Central memory CD4-positive, alpha-beta T cell (primary cell): ENCODE measurements around the gene EML4.

Source experiments
- DNase-seq: peaks from one replicate; pipeline ENCODE4 v3.0.0; 2022

EML4 gene

DNA sequence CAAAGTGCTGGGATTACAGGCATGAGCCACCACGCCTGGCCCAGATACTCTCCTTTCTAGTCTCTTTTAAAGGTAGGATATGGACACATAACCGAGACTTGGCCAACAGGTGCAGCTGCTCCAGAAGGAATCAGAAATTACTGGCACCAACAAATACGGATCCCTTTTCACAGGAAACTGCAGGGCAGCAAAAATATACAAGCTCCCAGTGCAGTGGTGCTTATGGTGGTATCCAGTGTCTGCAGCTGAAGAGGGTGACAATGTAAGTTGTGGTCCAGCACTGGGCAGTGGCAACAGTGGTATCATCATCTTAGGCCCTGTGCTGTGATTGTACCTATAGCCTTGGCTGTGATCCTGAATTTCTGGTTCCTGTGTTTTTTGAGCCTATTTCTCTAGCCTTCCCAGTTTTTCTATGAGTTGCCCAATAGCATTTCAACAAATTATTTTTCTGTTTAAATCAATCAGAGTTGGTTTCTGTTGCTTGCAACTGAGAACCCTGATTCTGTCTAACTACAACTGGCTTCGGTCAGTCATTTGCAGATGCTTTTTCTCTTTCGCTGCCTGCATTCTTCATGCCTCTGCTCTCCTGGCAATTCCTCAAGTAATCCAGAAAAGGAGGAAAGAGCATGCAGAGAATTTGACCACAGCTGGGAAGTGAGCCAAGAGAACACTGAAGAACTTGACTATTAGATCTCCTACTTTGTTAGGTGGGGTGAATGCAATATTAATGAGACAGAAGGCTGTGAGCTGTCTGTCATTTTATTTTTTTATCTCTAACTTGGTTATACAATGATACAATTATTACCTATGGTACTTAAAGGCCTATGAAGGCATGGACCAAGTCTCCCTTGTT, 30.8 kb upstream of the EML4 start:
- DNase-seq, result no peak

DNA sequence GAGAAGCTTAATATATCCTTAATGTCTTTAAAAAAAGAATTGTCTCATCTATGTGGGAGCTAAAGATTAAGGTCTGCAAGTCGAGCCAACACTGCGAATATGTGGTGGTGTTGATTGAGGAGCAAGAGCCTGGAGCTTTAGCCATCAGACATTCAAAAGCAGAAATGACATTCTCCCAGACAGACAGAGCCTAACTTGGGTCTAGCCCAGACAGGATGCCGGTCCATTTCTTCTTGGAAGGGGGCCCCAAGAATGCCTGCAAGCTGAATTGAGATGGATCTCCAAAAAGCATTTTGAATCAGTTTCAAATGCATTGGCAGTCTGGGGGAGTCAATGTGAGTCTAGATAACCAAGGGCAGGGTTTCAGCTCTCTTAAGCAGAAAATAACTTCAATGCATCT, 30.1 kb upstream of the EML4 start:
- no peak for DNase-seq

DNA sequence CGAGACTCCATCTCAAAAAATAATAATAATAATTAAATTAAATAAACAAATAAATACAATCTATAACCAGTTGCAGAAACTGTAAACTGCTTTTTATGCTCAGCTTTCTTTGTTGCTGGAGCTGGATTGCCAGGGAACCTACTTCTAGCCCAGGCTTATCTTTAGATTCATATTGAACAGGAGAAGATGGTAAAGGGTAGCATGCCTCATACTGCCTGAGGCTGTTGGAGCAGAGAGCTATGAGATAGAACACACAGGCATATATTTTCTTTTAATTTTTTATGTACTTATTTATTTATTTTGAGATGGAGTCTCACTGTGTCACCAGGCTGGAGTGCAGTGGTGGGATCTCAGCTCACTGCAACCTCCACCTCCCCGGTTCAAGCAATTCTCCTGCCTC, 28.7 kb upstream of the EML4 start:
- DNase-seq, result no peak

DNA sequence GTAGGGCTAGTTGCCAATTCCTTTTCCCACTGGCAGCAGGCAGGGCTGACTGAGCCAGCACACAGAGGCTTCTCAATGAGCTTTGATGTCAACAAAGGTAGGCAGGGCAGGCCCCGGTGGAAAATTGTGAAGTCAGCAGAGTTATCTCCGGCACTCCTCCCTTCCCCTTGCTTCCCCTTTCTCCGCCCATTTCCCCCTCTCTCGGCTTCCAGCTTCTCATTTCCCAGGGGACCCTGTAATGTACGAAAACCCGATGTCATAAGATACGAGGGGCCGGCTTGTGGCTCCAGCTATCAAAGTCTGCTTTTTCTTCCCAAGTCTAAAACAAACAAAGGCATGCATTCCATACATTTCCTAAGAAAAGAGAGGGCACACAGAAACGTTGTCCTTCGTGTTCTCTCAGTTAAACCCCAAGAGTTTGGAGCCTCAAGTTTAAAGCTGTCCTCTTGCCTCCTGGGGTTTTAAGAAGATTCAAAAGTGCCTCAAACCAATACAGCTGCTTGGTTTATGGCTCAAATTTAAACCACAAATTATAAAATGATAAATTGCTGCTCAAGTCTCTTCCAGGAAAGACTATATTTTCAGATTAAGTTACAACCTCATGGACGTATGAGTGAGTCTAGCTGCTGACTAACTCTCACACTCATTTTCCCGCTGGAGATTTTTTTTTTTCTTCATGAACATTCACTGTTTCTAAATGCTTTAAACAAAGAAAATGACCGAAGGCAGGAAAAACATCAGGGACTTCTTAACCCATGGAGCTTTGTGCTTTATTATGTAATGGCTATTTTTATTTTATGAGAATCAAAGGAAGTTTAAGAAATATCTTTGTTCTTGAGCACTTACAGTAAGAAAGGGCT, 27.2 kb upstream of the EML4 start:
- peak; percentile 24 for DNase-seq

DNA sequence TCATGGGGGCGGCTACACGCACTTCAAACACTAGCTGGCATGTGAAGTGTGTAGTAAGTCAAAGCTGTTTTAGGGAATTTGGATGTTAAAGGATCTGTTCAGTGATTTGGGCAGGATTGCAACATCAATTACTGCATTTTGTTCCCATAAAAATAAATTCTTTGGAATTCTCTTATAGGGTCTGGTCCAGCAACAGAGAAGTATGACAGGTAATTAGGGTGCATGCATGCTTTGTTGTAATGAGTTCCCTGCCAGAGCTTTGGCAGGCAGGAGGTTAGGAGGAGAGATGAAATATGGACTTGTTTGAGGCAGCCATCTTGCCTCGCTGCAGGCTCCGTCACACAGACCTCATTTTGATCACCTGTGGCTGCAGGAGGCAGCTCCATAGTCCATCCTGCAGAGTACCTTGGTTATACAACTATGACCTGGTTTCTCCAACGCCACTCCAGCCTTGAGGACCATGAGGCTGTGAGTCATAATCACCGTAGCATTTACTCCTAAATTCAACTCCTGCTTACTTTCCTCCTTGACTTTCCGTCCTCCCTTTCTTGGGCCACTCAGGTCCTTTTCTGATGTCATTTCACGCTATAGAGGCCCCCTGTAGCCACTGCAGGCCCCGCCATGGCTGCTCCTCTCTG, 26.5 kb upstream of the EML4 start:
- DNase-seq, result no peak

DNA sequence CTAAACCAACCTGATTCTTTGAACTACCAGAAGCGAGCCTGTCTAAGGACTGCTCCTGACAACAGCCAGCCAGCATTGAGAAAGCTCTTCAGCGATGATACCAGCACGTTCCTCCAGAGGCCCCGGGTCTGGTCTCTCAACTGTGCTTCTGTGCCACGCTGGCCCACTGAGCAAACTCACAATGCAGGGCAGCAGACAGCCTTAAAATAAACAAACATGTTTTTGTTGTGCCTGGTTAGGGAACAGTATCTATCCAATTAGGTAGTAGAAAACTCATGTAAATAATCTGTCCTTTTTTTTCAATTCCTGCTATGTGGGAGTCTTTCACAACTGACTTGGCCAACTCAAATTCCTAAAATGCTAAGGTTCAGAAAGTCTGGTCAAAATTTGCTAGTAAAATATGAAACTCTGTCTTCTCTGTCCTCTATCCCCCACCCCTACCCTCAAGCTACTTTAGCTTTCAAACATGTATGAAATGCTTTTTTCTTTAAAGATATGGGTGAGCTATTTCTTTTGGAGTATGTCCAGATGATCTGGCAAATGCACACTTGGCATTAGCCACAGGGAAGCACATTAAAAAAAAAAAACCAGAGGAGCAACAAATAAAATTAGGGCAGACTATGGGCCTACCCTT, 21.4 kb upstream of the EML4 start:
- DNase-seq, result no peak

DNA sequence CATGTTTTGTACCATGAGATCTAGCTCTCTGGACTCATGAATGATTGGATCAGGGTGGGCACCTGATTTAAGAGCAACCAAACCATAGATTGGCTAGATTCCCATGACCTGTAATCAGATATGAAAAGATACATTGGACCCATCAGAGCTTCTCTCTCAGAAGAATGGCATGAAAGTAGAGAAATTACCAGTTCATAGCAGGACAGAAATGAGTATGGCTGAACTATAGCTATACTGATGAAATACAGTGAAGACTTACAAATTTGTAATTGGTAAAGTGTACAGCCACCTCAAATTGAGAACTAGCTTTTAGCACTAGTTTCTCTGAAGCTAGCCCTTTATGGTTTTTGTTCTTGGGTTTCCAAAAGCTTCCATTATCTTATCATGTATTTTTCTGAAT, 19.0 kb upstream of the EML4 start:
- no peak for DNase-seq

DNA sequence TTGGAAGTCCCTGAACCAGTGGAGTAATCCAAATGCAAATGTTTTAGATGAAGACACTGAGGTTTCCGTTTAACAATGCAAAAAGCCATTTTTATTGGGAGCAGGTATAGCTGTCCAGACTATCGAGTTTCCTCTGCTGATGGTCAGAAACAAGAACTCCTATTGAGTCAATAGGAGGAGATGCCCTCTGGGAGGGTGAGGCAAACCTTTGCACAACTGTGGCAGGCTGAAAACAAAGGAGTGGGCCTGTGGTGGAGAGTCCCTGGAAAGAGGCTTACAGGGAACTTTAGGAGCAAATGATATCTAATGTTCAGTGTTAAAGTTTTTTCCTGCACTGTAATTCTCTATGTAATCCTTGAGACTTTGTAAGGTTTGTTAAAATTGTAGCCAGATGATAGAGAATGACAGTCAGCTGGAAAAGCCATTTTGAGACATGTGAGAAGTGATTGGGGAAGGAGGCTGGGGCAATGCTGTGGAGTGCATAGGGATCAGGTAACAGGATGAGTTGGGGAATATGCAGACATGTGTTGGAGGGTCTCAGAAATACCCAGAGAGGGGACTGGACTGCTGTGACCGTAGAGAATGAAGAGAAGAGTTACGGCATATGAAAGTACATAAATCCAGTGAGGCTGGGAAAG, 15.1 kb upstream of the EML4 start:
- DNase-seq, result no peak

DNA sequence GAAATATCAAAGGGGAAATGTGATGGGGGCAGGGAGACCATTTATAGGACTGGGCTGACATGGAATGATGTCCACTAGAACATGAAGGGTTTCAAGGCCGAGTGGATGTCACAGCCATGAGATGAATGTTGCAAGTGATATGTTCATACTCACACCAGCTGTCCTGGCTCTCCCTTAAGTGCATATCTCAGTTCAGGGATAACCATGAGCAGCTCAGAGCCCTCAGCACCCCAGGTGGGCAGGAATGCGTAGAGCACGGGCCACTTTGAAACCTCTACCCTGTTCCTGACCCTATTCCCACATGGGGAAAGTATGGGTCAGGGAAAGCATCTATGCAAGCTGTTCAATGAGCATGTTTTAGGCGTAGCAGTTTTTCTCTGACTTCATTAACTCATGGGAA, 12.4 kb upstream of the EML4 start:
- no peak for DNase-seq

DNA sequence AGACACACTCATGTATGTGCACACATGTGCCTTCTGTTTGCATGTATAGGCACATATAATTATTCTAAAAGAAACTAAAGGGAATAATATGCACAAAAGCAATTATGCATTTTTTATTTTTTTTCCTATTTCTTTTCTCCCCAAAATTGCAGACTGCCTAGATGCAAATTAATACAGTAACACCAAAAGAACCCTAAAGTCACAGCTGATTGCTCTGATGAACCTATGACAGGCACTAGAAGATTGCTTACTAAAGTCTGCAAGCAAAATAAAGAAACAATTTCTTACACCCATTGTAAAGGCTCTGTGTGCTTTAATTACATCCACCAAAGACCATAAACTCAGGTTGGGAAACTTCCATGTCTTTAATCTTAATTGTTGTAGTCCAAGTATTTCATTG, 7.7 kb upstream of the EML4 start:
- DNase-seq, result no peak

DNA sequence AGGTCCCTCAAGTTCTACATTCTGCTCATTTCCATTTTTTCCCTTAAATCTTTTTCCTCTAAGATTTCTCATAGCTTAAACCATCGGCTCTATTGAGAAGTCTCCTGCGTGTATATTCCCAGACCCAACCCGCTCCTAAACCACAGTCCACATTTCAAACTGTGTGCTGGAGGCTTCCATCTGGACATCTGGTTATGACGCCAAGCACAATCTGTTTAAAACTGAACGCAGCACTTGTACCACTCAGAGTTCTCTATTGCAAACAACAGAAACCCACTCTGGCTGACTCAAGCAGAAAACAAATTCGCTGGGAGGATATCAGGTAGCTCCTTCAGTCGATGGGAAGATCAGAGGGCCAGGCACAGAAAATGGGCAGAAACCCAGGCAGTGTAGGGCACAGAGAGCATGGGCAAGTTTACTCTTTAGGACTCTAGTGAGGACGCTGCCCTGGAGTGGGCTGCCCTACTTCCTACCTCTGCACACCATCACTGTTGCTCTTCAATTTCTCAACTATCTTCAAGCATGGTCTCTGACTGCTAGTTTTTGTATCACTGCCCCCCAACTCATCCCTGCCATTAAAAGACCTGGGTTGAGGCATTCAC, 5.6 kb upstream of the EML4 start:
- no peak for DNase-seq

DNA sequence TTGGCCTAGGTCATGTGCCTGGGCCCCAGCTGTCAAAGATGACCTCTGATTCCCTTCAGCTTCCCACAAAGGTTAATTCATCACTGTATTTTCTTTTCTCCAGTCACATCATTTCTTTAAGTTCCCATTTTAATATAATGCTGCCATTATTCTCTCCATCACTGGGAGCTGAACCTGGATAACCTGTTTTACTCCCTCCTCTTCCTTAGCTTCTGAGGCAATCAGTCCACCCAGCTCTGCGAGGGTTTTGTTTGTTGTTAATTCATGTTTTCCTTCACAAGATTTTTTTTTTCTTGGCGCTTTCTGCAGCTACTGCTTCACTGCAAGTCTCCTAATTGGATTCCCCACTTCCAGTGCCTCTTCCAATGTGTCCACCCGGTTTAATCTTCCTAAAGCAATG, 5.1 kb upstream of the EML4 start:
- no peak for DNase-seq

DNA sequence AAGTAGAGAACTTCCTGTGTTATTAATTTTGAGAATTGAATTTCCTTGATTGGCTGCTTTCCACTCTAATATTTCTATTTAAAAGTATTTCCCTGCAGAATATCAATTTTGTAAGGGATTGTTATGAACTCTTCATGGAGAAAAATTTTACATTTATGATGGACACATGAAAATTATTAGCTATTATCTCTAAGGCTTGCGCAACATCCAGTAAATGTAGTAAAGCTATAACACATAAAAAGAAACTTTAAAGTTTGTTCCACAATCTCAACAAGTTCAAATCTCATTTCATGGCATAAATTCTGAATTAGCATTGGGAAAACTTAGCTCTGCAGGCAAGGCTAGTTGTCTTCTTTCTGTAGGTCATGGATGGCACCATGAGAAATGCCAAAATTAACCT, 4.2 kb upstream of the EML4 start:
- no peak for DNase-seq

DNA sequence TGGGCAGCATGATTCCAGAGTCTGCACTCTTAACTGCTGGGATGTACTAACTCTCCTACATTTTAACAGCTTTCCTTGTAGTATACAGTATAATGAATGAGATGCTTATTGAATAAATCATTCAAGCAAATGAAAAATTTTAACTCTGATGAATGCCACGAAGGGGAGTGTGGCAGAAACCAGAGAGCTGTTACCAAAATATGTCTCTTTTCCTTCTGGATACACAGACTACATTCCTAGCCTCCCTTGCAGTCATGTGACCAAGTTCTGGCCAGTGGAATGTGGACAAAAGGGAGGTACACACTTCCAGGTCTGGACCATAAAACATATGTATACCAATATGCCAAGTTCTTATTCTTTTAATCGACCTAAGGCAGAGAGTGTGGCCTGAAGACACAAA, 1.7 kb upstream of the EML4 start:
- no peak for DNase-seq

DNA sequence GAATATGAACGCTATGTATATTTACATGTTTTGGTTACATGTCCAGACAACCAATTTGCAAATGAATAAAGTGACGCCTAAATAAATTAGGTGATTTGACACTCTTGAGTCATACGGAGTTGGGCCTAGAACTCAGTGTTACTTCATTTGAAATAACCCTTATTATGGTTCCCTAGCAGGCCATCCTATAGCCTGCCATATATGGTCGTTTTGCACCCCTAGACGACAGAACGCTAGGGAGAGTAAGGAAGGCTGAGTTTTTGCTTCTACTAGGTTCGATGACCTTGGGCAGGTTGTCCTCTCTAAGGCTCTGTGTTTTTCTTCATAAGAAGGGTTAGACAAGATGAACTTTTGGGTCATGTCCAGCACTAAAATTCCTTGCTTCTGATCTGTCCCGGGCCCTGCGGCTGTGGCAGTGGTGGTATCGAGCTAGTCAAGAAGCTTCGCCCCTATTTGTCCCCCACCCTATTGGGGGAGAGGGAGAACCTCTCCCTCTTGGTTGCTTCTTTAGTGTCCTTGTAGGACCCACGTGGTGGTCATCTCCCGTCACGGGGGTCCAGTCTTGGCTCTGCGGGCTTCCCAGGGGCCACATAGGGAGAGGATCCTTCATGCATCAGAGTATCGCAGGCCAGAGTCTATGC, 574 bp upstream of the EML4 start:
- no peak for DNase-seq

DNA sequence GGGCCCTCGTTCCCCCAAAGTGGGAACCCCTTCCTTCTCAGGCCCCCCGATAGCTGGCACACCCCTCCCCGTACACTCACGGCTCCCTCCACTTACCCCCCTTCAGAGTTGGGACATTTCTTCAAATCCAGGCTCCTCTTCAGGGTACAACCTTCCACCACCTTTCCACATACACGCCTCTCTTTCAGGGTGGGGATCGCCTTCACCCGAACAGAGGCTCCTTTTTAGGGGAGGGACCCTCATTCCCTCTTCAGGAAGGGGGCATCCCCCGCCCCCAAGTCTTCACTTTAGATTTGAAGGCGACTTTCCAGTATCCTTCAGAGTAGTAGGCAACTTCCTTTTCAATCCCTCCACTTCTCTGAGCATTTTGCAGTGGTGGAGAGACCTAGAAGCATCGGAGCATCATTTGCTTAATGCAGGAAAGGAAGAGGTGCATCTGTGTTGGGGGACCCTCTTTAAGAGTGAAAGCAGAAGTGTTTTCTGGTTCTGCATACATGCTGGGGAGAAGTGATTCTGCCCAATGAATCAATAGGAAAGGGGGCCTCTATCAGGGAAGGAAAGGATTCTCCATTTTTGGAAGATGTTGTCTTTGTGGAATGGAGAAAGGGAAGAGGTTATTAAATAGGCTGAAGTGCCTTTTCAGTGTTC, 845 bp downstream of the EML4 start:
- peak; percentile 23 for DNase-seq

DNA sequence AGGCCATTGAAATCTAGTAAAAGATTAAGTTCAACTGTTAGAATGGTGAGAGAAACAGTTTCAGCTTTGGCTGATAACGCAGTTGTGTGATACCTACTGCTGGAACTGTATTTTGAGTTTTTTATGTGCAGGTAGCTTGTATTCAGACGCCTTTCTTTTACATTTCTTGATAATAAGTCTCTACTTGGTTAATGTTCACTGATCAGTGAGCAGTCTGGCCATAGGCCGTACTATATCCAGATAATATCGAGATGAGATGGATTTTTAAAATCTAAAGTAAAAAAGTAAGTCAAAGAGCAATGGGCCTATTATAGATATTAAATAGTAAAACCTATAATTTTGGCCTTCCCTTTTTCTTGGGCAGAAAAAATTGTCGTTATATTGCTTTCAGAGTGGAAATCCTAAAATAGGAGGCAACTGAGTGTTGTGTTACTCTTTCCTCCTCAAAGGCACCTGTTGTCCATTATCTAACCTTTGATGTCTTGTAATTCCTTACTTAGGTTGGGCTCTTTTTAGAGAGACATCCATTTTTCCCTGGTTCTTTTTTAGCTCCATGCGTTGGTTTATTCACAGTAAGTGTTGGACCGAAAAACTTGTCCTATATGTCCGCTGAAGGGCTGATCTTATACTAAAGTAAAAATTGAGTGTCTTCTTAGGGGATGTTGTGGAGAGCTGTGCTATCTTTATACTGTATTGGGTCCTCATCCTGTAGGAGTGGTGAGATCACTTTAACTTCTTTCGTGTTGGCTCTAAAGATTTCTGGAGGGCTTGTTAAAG, 1.7 kb downstream of the EML4 start:
- DNase-seq, result no peak

DNA sequence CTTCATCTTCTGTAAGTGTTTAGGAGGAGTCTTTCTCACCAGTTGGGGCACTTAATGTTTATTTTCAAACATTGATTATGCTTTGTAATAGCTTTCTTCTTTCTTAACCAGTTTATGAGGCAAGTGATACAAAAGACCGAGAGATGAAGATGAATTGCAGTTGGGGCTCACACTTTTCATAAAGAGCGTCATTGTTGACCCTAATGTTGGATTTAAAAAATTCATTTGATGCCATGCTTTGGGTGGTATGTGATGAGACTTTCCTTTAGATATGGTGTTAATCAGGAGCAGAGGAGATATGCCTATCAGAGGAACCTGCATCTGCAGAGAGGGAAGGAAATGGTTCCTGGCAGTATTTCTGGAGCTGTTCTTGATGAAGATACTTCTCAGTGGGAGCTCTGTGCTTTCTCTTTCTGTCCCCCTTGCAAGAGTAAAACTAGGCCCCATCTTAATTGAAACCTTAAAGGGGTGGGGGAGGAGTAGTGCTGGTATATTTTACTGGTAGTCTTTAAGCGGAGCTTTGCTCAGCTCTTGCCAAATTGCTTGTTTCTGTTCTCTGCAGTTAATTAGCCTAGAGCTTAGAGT, 2.3 kb downstream of the EML4 start:
- peak; percentile 30 for DNase-seq

DNA sequence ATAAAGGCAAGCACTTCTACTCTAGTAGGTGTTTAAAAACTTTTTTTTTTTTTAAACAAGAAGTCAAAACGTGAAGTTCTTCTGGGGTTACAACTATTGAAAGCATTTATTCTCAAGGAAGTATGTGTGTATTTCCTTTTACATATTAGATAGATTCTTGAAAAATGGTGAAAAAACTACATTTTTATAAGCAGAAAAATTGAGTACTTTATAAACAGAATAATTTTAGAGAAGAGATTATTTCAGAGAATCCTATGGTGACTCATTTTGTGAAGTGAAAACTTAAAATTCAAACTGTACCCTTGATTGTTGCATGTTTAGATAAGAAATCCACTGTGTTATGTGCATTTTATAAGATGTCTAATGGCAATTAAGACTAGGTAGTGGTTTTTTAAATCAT, 2.9 kb downstream of the EML4 start:
- no peak for DNase-seq

DNA sequence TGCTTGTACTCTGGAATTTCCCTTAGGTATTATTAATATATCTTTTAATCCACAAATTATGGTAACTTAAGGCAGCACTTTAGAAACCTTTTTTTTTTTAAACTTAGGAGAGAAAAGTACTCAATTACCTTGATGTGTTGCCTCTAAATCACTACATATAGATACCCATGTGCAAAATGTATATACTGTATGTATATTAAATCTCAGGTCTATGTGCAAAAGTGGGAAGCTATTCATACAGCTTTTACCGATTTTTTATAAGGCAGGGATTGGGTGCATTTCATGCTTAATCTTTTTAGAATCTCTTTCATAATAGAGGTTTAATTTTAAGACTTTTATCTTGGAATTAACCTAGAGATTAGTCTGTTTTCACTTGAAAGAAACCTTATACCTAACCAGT, 3.4 kb downstream of the EML4 start:
- no peak for DNase-seq
